ENCODE data around the gene SPPL3.

Gene SPPL3

GRCh38 chr12:120874547-120875245, 29.5 kb downstream of the SPPL3 start:
- no peak for DNase-seq (ENCODE audit: low spot score)

GRCh38 chr12:120873226-120873625, 30.9 kb downstream of the SPPL3 start:
- DNase-seq (ENCODE audit: low spot score), result no peak

- DNase-seq (ENCODE audit: low spot score), result no peak
These were observed 31.7 kb downstream of the SPPL3 start for GRCh38 chr12:120872487-120872886.

GRCh38 chr12:120870415-120870814, 33.7 kb downstream of the SPPL3 start:
- no peak for DNase-seq (ENCODE audit: low spot score)

- no peak for DNase-seq (ENCODE audit: low spot score)
These were observed 34.8 kb downstream of the SPPL3 start for GRCh38 chr12:120869376-120869775.

GRCh38 chr12:120866108-120866507, 38.0 kb downstream of the SPPL3 start:
- DNase-seq (ENCODE audit: low spot score), result no peak

- DNase-seq (ENCODE audit: low spot score), result no peak
These were observed 39.1 kb downstream of the SPPL3 start for GRCh38 chr12:120865098-120865497.

GRCh38 chr12:120862664-120863063, 41.5 kb downstream of the SPPL3 start:
- no peak for DNase-seq (ENCODE audit: low spot score)

- no peak for DNase-seq (ENCODE audit: low spot score)
These were observed 42.9 kb downstream of the SPPL3 start for GRCh38 chr12:120861074-120861795.

- DNase-seq (ENCODE audit: low spot score), result no peak
These were observed 45.7 kb downstream of the SPPL3 start for GRCh38 chr12:120858306-120859088.

- no peak for DNase-seq (ENCODE audit: low spot score)
These were observed 47.2 kb downstream of the SPPL3 start for GRCh38 chr12:120856980-120857379.

GRCh38 chr12:120855823-120856588, 48.2 kb downstream of the SPPL3 start:
- no peak for DNase-seq (ENCODE audit: low spot score)

- DNase-seq (ENCODE audit: low spot score), result no peak
These were observed 49.4 kb downstream of the SPPL3 start for GRCh38 chr12:120854804-120855203.

GRCh38 chr12:120853188-120853587, 51.0 kb downstream of the SPPL3 start:
- no peak for DNase-seq (ENCODE audit: low spot score)

- DNase-seq (ENCODE audit: low spot score), result no peak
These were observed 52.2 kb downstream of the SPPL3 start for GRCh38 chr12:120851944-120852343.

- no peak for DNase-seq (ENCODE audit: low spot score)
These were observed 52.7 kb downstream of the SPPL3 start for GRCh38 chr12:120851444-120851843.

- DNase-seq (ENCODE audit: low spot score), result no peak
These were observed 54.4 kb downstream of the SPPL3 start for GRCh38 chr12:120849765-120850164.

GRCh38 chr12:120847814-120848213, 56.3 kb downstream of the SPPL3 start:
- no peak for DNase-seq (ENCODE audit: low spot score)

- DNase-seq (ENCODE audit: low spot score), result no peak
These were observed 56.8 kb downstream of the SPPL3 start for GRCh38 chr12:120847392-120847791.

- no peak for DNase-seq (ENCODE audit: low spot score)
These were observed 57.4 kb downstream of the SPPL3 start for GRCh38 chr12:120846721-120847120.

- DNase-seq (ENCODE audit: low spot score), result no peak
These were observed 58.5 kb downstream of the SPPL3 start for GRCh38 chr12:120845696-120846095.
